HG03175 (cell line): ENCODE data around the gene CD52.
"Not testable (repeated sequence)": the region's sequence is repeated elsewhere in the genome, so short reads cannot be mapped to it uniquely, and the experiment has no call there.

Experiments
- ATAC-seq: cut with Tn5 transposase; IDR thresholded peaks from one replicate; pipeline ENCODE4 v1.9.1; 2021; ENCODE audit warnings: mild to moderate bottlenecking, moderate library complexity; ENCODE audit not compliant: unreplicated experiment

The CD52 gene

DNA sequence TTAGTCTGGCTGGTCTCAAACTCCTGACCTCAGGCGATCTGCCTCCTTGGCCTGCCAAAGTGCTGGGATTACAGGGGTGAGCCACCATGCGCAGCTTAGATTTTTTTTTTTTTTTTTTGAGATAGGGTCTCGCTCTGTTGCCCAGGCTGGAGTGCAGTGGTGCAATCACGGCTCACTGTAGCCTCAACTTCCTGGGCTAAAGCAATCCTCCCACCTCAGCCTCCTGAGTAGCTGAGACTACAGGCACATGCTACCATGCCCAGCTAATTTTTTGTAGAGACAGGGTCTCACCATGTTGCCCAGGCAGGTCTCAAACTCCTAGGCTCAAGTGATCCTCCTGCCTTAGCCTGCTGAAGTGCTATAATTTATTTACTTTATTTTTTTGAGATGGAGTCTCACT is 11.6 kb downstream of the CD52 start:
- ATAC-seq: not testable (repeated sequence)

DNA sequence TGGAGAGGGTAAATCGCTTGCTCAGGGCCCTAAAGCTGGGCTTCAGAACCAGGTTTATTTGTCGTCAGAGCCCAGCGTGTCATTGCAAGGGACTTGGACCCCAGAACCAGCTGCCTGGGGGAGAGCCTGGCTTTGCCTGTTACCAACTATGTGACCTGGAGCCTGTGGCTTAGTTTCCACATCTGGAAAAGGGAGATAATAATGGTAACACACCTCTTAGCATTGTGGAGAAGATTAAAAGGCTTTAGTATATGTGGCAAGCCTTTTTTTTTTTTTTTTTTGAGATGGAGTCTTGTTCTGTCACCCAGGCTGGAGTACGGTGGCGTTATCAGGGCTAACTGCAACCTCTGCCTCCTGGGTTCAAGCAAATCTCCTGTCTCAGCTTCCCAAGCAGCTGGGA is 12.5 kb downstream of the CD52 start:
- no peak for ATAC-seq

GRCh38 chr1:26333312-26333711 is 15.6 kb downstream of the CD52 start:
- ATAC-seq: not testable (repeated sequence)

DNA sequence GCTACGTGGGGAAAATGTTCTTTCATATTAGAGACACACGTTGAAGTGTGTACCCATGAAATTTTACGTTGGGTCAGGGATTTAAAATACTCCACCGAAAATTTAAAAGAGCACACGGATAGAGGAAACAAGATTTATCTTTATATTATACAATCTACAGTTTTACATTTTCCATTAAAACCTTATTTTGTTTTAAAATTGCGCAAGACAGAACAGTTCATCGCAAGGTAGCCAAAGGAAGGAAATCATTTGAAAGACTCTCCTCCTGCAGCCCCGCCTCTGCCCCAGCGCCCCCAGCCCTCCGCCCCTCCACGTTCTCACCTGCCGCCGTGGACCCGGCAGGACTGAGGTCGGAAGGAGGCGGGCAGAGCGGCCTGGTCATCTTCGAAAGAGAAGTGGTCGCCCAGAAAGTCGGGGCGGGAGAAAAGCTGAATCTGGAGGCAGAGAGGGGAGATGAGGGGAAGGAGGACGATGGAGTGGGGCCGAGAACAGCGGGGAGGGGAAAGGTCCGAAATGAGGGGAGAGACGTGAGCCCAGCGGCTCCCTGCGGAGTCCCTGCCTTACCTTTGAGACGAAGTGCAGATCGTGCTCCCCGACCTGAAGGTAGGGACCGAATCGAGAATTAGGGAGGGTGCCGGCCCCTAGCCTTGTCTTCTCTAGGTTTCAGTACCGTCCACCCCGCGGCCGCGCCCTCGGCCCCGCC is 18.2 kb downstream of the CD52 start:
- no peak for ATAC-seq

DNA sequence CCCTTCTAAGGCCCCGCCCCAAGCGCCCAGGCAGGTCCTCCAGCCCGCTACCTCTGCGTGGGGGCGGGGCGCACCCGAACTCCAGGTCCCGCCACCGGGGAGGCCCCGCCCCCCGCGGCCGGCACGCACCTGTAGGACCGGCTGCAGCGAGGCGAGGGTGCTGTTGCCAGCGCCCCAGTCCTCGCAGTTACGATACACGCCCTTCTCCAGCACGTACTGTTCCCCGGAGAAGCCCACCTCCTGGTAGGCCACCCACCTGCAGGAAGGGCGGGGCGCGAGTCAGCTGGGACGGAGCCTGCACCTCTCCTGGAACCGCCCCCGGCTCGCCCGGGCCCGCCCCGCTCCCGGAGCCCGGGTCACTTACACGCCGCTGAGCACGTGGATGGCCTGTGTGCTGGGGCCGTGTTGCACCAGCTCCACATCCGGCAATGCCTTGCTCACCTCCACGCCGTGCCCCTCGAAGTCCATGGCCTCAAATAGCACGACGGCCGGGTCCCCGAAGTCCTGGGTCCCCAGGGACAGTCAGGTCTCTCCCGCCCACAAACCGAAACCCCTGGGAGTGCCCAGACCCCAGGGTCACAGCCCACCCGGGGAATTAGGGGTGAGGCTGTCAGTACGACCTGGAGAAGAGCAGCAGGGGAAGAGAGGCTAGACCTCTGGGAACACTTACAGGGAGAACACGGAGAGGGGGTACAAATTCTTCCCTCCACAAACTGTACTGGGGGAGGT is 18.9 kb downstream of the CD52 start:
- peak; percentile 65 for ATAC-seq

DNA sequence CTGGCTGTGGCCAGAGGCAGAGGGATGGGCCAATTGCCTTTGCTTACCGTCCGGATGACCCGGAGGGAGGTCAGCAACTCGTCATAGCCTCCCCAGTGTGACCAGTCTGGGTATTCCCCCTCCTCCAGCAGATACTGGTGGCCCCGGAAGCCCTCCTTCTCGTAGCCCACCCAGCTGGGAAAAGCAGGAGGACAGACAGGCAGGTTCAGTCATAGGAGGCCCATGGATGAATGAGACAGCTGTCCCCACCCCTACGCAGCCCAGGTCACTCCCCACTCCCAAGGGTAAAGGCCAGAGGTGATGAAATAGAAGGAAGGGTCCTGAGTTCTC is 19.4 kb downstream of the CD52 start:
- ATAC-seq: no peak

- no peak for ATAC-seq
Observed at GRCh38 chr1:26337625-26338024, 19.9 kb downstream of the CD52 start.

DNA sequence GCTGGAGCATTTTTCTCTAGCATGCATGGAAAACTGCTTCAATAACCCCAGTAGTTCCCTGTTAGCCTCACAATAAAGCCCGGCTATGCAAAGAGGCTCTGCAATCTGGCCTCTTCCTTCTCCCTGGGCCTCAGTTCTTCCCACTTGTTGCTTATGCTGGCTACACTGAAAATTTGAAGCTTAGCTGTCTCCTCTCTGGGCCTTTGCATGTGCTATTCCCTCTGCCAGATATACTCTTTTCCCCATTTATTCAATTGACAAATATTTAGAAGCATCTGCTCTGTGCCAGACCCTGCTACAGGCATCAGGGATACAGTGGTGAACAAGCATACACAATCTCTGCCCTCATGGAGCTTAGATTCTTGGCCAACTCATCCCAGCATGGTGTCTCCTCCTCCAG is 20.9 kb downstream of the CD52 start:
- ATAC-seq: no peak

DNA sequence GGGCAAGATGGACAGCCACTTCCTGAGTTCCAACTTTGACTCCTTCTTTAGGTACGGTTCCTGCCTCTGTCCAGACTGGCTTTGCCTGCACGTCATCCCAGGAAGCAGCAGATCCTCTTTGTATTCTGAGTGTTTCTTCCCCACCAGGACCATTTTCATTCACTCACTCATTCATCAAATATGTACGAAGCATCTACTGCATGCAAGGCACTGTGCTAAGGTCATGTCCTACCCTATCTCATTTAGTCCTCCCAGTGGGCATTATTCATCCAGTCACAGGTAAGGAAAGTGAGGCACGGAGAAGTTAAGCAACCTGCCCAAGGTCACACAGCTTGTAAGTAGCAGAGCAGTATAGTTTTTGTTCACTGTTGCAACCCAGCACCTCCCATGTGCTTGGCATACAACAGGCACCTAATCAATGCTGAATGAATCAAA is 22.3 kb downstream of the CD52 start:
- no peak for ATAC-seq

DNA sequence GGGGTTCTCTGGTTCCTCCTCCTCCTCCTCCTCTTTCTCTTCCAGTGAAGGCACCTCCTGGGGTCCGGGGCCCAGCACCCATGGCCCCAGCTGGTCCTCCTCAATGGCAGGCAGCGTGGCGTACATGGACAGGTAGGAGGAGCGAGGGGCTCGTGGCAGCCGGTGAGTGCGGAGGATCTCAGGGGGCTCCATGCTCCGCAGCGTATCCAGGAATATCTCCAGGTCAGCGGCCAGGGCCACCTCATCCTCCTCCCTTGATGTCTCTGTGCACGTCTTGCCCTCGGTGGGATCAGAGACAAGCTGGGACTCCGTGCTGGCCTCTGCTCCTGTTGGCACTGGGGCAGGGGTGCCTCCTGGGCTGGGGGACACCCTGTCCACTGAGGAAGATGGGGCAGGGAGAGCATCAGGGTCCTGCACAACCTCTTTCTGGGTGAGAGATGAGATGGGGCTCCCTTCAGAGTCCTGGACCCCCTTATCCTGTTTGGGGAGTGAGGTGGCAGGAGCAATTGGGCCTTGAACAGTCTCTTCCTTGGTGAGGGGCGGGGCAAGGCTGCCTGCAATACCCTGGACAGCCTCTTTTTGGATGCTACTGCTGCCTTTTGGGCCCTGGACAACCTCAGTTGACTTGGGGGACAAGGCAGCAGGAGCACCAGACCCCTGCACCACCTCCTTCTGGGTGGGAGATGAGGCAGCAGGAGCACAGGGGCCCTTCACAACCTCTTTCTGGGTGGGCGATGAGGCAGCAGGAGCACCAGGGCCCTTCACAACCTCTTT is 26.6 kb downstream of the CD52 start:
- no peak for ATAC-seq

GRCh38 chr1:26345718-26346117 is 28.0 kb downstream of the CD52 start:
- ATAC-seq: no peak

GRCh38 chr1:26346274-26347033 is 28.7 kb downstream of the CD52 start:
- no peak for ATAC-seq

GRCh38 chr1:26349188-26349876 is 31.6 kb downstream of the CD52 start:
- ATAC-seq: no peak

GRCh38 chr1:26349877-26350244 is 32.1 kb downstream of the CD52 start:
- ATAC-seq: no peak

DNA sequence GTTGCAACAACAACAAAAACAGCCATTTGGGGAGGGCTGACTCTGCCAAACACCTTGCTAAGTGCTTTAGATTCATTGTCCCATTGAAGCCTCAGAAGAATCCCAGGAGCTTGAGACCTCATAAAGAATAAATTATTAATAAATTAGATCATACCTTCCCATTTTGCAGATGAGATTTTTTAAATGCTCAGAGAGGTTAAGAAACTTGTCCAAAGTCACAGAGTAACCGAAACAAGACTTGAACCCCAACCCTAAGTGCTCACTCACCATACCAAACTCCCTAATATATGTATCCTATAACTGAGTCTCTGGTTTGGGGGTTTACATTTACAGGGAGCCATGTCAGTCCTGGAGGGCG is 32.6 kb downstream of the CD52 start:
- ATAC-seq: no peak

- no peak for ATAC-seq
Observed at GRCh38 chr1:26350701-26351589, 33.2 kb downstream of the CD52 start.

DNA sequence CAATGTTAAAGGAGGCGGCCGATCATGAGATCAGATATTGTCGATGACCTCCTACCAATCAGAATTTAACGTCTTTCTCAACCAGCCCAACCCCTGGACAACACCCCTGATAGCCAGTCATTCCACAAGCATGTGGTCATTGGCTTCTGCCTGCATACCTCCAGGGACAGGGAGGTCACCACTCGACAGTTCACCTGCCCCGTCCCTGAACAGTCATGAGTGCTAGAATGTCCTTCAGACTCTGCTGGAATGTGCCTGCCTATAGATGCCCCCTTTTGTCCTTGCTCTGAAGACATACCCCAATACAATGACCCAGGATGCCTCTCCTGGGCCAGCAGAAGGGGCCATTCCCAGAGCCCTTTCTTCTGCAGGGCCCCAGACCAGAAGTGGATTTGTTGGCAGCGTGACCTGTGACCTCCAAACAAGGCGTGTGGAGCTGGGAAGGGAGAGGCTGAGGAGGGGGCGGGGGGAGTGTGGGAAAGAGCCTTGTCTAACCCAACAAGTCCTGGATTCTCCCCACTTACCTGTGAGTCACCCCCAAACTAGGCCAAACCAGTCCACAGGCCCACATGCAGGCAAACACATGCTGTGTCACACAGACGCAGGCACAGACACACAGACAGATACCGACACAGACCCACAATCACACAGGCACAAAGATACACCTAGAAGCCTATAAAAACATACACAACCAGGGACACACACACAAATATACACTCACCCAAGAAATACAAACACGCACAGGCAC is 34.0 kb downstream of the CD52 start:
- no peak for ATAC-seq

DNA sequence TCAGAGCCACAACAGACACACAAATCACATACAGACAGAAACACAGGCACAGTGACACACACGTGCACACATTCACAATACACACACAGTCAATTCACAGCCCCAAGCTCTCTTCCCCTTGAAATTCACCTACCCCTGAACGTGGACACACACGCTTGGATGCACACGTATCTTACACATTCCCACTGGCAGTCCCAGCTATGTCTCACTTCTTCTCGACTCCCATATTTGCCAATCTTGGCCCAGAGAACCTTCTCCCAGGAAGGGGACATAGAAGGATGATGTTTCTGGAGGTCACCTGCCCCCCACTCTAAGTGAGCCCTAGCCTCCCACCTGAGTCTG is 34.6 kb downstream of the CD52 start:
- no peak for ATAC-seq

- ATAC-seq: no peak
Observed at GRCh38 chr1:26353210-26353859, 35.6 kb downstream of the CD52 start.
